ENCODE measurements around the gene DGKI. TPM values are rescaled to one million over a fixed set of nuclear protein-coding genes. Genes with fewer than 3 reads are reported as not detected.

Gene DGKI
- total and polyA plus RNA-seq, 2 donors (not counting 1 experiment from before 2014, with no cell fraction given): not detected

GRCh38 chr7:137342828-137343261 lies 503.9 kb downstream of the DGKI start:
- no peak for DNase-seq
- Histone ChIP-seq H3K27ac (ENCODE audit: low read length in 2 of 2) (no peak overlapping the region), H3K79me2 (ENCODE audit: control insufficient read depth, insufficient read depth, low read length) (no peaks in the 10 kb centered on the region), H3K4me3 (ENCODE audit: control extremely low read depth in 1 of 5, extremely low read depth in 1 of 5, insufficient read depth in 1 of 5, low read depth in 2 of 5, low read length in 4 of 5) (no peak overlapping the region), H3K36me3 (replicated peaks in 1 of 2; ENCODE audit: control extremely low read depth in 1 of 2, control insufficient read depth in 1 of 2, extremely low read depth in 1 of 2, insufficient read depth in 2 of 2, low read length in 1 of 2) (no peaks in the 10 kb centered on the region), H3K9ac (ENCODE audit: low read length) (no peak overlapping the region), H3K4me2 (replicated peaks; ENCODE audit: low read depth, low read length, poor library complexity, severe bottlenecking) (no peak overlapping the region), H3K27me3 (replicated peaks in 1 of 4; ENCODE audit: control extremely low read depth in 1 of 4, control insufficient read depth in 3 of 4, insufficient read depth in 4 of 4, low read length in 3 of 4) (peaks cover 0 to 4% (median 0%) of the 10 kb centered on the region in 4 experiments), H3K9me3 (ENCODE audit: control extremely low read depth in 1 of 3, control insufficient read depth in 2 of 3, insufficient read depth in 1 of 3, low read length in 2 of 3) (peaks cover 0 to 4% (median 0%) of the 10 kb centered on the region in 3 donors), H2AFZ (ENCODE audit: insufficient read depth, low read depth, low read length, poor library complexity, severe bottlenecking) (peak overlapping the region; percentile 15), H3K4me1 (ENCODE audit: control insufficient read depth in 2 of 2, insufficient read depth in 2 of 2, low read length in 2 of 2) (no peaks in the 10 kb centered on the region), H4K20me1 (ENCODE audit: control insufficient read depth, insufficient read depth, low read length, poor library complexity, severe bottlenecking) (no peaks in the 10 kb centered on the region)
- TF ChIP-seq EZH2 (IDR thresholded peaks at IDR 0.05; ENCODE audit: borderline replicate concordance, insufficient read depth, low read depth, low read length, poor library complexity, severe bottlenecking) (no peak), CTCF (IDR thresholded peaks at IDR 0.05) (no peak)
- CTCF ChIA-PET: no interaction called here
- Mint-ChIP-seq H3K9me3 (ENCODE audit: insufficient read depth) (peaks cover 3% of the 10 kb centered on the region), H3K27ac (no peak overlapping the region), H3K4me1 (no peaks in the 10 kb centered on the region), H3K27me3 (no peaks in the 10 kb centered on the region), H3K4me3 (no peak overlapping the region)
- POLR2A ChIA-PET: no interaction called here
- 39% methylated on average over 5 of the region's 5 CpGs for WGBS (ENCODE audit: insufficient coverage)
- intact Hi-C loops (cut with micrococcal nuclease): no loop called here
- no peak for ATAC-seq (ENCODE audit: low read depth)

- CTCF ChIA-PET: no interaction called here
- Mint-ChIP-seq H3K4me1 (no peaks in the 10 kb centered on the region), H3K4me3 (no peak overlapping the region), H3K9me3 (ENCODE audit: insufficient read depth) (peaks cover 3% of the 10 kb centered on the region), H3K27me3 (no peaks in the 10 kb centered on the region), H3K27ac (no peak overlapping the region)
- intact Hi-C loops (cut with micrococcal nuclease): no loop called here
- Histone ChIP-seq H3K27ac (ENCODE audit: low read length in 2 of 2) (no peak overlapping the region), H3K9ac (ENCODE audit: low read length) (no peak overlapping the region), H3K4me2 (replicated peaks; ENCODE audit: low read depth, low read length, poor library complexity, severe bottlenecking) (no peak overlapping the region), H3K9me3 (ENCODE audit: control extremely low read depth in 1 of 3, control insufficient read depth in 2 of 3, insufficient read depth in 1 of 3, low read length in 2 of 3) (peaks cover 0 to 4% (median 0%) of the 10 kb centered on the region in 3 donors), H3K79me2 (ENCODE audit: control insufficient read depth, insufficient read depth, low read length) (no peaks in the 10 kb centered on the region), H3K4me1 (ENCODE audit: control insufficient read depth in 2 of 2, insufficient read depth in 2 of 2, low read length in 2 of 2) (no peaks in the 10 kb centered on the region), H3K27me3 (replicated peaks in 1 of 4; ENCODE audit: control extremely low read depth in 1 of 4, control insufficient read depth in 3 of 4, insufficient read depth in 4 of 4, low read length in 3 of 4) (peaks cover 0 to 4% (median 0%) of the 10 kb centered on the region in 4 experiments), H3K36me3 (replicated peaks in 1 of 2; ENCODE audit: control extremely low read depth in 1 of 2, control insufficient read depth in 1 of 2, extremely low read depth in 1 of 2, insufficient read depth in 2 of 2, low read length in 1 of 2) (no peaks in the 10 kb centered on the region), H3K4me3 (ENCODE audit: control extremely low read depth in 1 of 5, extremely low read depth in 1 of 5, insufficient read depth in 1 of 5, low read depth in 2 of 5, low read length in 4 of 5) (no peak overlapping the region), H4K20me1 (ENCODE audit: control insufficient read depth, insufficient read depth, low read length, poor library complexity, severe bottlenecking) (no peaks in the 10 kb centered on the region), H2AFZ (ENCODE audit: insufficient read depth, low read depth, low read length, poor library complexity, severe bottlenecking) (no peak overlapping the region)
- TF ChIP-seq CTCF (IDR thresholded peaks at IDR 0.05) (no peak), EZH2 (IDR thresholded peaks at IDR 0.05; ENCODE audit: borderline replicate concordance, insufficient read depth, low read depth, low read length, poor library complexity, severe bottlenecking) (no peak)
- no peak for DNase-seq
- POLR2A ChIA-PET: no interaction called here
- WGBS (ENCODE audit: insufficient coverage): 100% methylated on average over 2 of the region's 3 CpGs
- no peak for ATAC-seq (ENCODE audit: low read depth)
These were observed 504.5 kb downstream of the DGKI start for GRCh38 chr7:137342265-137342664.

Data from B cell (primary cell).